Measurements from ENCODE around the gene EIF2B1.

Gene EIF2B1

DNA sequence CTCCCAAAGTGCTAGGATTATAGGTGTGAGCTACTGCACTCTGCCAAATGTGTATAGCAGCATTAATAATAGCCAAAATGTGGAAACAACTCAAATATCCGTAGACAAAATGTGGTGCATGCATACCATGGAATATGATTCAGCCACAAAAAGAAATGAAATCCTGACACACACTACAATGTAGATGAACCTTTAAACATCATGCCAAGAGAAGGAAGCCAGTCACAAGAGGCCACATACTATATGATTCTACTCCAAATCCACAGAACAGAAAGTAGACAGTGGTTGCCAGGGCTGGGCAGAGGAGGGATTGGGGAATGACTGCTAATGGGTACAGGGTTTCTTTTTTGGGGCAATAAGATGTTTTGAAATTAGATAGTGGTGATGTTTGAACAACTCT, 56.9 kb downstream of the EIF2B1 start:
- H3K4me3 ChIP-seq (ENCODE audit: low read depth, low read length), result no peak overlapping the region
- in situ Hi-C loops (cut with HindIII; ENCODE audit: low sequenced_read_pairs), result no loop called here
- no peak for DNase-seq (ENCODE audit: low read depth)
- TF ChIP-seq, protein P1, sequence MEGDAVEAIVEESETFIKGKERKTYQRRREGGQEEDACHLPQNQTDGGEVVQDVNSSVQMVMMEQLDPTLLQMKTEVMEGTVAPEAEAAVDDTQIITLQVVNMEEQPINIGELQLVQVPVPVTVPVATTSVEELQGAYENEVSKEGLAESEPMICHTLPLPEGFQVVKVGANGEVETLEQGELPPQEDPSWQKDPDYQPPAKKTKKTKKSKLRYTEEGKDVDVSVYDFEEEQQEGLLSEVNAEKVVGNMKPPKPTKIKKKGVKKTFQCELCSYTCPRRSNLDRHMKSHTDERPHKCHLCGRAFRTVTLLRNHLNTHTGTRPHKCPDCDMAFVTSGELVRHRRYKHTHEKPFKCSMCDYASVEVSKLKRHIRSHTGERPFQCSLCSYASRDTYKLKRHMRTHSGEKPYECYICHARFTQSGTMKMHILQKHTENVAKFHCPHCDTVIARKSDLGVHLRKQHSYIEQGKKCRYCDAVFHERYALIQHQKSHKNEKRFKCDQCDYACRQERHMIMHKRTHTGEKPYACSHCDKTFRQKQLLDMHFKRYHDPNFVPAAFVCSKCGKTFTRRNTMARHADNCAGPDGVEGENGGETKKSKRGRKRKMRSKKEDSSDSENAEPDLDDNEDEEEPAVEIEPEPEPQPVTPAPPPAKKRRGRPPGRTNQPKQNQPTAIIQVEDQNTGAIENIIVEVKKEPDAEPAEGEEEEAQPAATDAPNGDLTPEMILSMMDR (IDR thresholded peaks at IDR 0.05; ENCODE audit: low read depth, low read length, missing control alignments), result no peak

DNA sequence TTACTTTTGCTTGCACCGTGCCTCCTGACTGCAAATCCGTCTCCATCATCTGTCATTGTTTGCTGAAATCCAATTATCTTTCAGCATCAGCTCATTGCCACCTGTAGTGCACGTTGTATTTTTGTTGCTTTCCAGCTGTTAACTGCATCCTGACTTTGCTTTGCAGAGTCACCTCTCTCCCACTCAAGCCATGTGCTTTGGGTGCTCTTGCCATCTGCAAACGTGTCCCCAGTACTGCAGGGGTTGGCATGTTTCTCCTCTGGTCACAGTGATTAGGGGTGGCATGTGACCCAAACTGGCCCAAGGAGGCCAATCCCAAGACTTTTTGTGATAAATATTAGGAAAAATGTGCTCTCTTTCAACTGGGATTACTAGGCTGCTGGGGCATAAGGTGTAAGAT, 59.6 kb downstream of the EIF2B1 start:
- H3K4me3 ChIP-seq (ENCODE audit: low read depth, low read length), result no peak overlapping the region
- DNase-seq (ENCODE audit: low read depth), result no peak
- TF ChIP-seq, protein P1 (IDR thresholded peaks at IDR 0.05; ENCODE audit: low read depth, low read length, missing control alignments), result no peak
- in situ Hi-C loops (cut with HindIII; ENCODE audit: low sequenced_read_pairs), result no loop called here

DNA sequence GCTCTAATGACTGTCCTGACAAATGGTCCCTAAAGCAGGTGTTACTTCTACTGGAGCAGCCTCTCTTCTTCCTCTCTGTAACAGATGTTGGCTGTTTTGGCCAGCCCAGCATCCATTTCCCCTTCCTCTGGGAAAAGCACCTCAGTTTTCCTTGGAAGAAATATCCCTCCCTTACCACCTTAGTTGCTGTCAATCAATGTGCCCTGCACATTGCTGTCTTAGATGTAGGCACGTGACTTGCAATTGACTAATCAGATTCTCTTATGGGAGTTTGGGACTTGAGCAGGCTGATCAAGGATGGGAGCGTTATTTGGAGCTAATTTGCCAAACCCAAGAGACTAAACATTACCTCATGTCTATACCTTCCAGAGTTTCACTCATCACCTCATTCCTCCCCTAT, 61.1 kb downstream of the EIF2B1 start:
- H3K4me3 ChIP-seq (ENCODE audit: low read depth, low read length), result no peak overlapping the region
- TF ChIP-seq, protein P1 (IDR thresholded peaks at IDR 0.05; ENCODE audit: low read depth, low read length, missing control alignments), result no peak
- in situ Hi-C loops (cut with HindIII; ENCODE audit: low sequenced_read_pairs), result no loop called here
- no peak for DNase-seq (ENCODE audit: low read depth)

DNA sequence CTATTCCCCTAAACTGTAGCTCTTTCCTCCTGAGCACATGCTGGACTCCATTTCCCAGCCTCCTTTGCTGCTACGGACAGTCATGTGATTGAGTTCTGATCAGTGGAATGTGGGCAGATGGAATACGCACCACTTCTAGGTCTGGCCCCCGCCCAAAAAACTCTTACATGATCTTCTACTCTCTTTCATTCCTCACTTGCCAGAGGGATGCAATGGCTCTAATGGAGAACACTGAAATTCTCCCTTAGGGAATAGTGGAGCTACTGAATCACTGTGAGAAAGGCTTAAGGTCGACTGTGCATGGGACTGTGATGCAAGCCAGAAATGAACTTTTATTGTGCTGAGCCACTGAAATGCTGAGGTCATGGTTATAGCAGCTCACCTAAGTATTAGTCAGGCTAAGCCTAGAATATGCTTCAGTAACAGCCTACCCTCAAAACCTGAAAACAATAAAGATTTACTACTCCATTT, 62.1 kb downstream of the EIF2B1 start:
- in situ Hi-C loops (cut with HindIII; ENCODE audit: low sequenced_read_pairs), result no loop called here
- TF ChIP-seq, protein P1 (IDR thresholded peaks at IDR 0.05; ENCODE audit: low read depth, low read length, missing control alignments), result no peak
- DNase-seq (ENCODE audit: low read depth), result peak; percentile 41
- no peak overlapping the region for H3K4me3 ChIP-seq (ENCODE audit: low read depth, low read length)
